ENCODE data around the gene CRYL1. TPM values are rescaled to one million over a fixed set of nuclear protein-coding genes. Genes with fewer than 3 reads are reported as not detected.

Gene CRYL1
- polyA plus RNA-seq, 1 donor from 2014 or later, result 10.6 TPM

- no peaks in the 10 kb centered on the region for H3K36me3 ChIP-seq (ENCODE audit: insufficient read depth, low read length)
- no peaks in the 10 kb centered on the region for H4K20me1 ChIP-seq (ENCODE audit: insufficient read depth)
- H3F3A ChIP-seq (ENCODE audit: insufficient read depth, low read length, poor library complexity, severe bottlenecking), result no peaks in the 10 kb centered on the region
- no peak for TF ChIP-seq POLR2AphosphoS5 (IDR thresholded peaks at IDR 0.05)
- TF ChIP-seq TAF1 (IDR thresholded peaks at IDR 0.05; ENCODE audit: low read depth), result no peak
- TF ChIP-seq MXI1 (conservative IDR thresholded peaks at IDR 0.05; ENCODE audit: poor library complexity, severe bottlenecking), result no peak
- TF ChIP-seq EP300 (conservative IDR thresholded peaks at IDR 0.05; ENCODE audit: poor library complexity, severe bottlenecking), result no peak
- no peak for TF ChIP-seq RAD21 (conservative IDR thresholded peaks at IDR 0.05)
- TF ChIP-seq SMC3 (conservative IDR thresholded peaks at IDR 0.05; ENCODE audit: poor library complexity), result no peak
- no peak for TF ChIP-seq REST (IDR thresholded peaks at IDR 0.05; ENCODE audit: borderline replicate concordance)
- no peak for TF ChIP-seq CTCF (IDR thresholded peaks at IDR 0.05; ENCODE audit: poor library complexity, severe bottlenecking)
- TF ChIP-seq EZH2 (IDR thresholded peaks at IDR 0.05; ENCODE audit: borderline replicate concordance, insufficient read depth, low read length, poor library complexity, severe bottlenecking), result no peak
- no peak overlapping the region for H2AFZ ChIP-seq (ENCODE audit: low read depth, low read length)
- H3K9me3 ChIP-seq (ENCODE audit: low read length), result no peaks in the 10 kb centered on the region
- no peak overlapping the region for H3K27ac ChIP-seq (ENCODE audit: low read length)
- no peaks in the 10 kb centered on the region for H3K9me2 ChIP-seq (ENCODE audit: insufficient read depth, low read length)
- no peak overlapping the region for H3K4me3 ChIP-seq (ENCODE audit: low read length)
- H3K79me2 ChIP-seq (replicated peaks; ENCODE audit: insufficient read depth, low read length), result no peaks in the 10 kb centered on the region
- no peak overlapping the region for H3K9ac ChIP-seq (ENCODE audit: low read length)
- no peak overlapping the region for H3K4me2 ChIP-seq (ENCODE audit: low read length)
- no peaks in the 10 kb centered on the region for H3K27me3 ChIP-seq (ENCODE audit: insufficient read depth, low read depth, low read length)
Observed at GRCh38 chr13:20461481-20461859, 64.2 kb downstream of the CRYL1 start.

GRCh38 chr13:20460761-20461160 lies 64.9 kb downstream of the CRYL1 start:
- Histone ChIP-seq H3K36me3 (ENCODE audit: insufficient read depth, low read length) (no peaks in the 10 kb centered on the region), H3K9ac (ENCODE audit: low read length) (no peak overlapping the region), H3F3A (ENCODE audit: insufficient read depth, low read length, poor library complexity, severe bottlenecking) (no peaks in the 10 kb centered on the region), H4K20me1 (ENCODE audit: insufficient read depth) (no peaks in the 10 kb centered on the region), H3K4me2 (ENCODE audit: low read length) (no peak overlapping the region), H3K27ac (ENCODE audit: low read length) (no peak overlapping the region), H3K9me3 (ENCODE audit: low read length) (no peaks in the 10 kb centered on the region), H3K27me3 (ENCODE audit: insufficient read depth, low read depth, low read length) (no peaks in the 10 kb centered on the region), H2AFZ (ENCODE audit: low read depth, low read length) (no peak overlapping the region), H3K4me3 (ENCODE audit: low read length) (no peak overlapping the region), H3K9me2 (ENCODE audit: insufficient read depth, low read length) (no peaks in the 10 kb centered on the region), H3K79me2 (replicated peaks; ENCODE audit: insufficient read depth, low read length) (no peaks in the 10 kb centered on the region)
- TF ChIP-seq TAF1 (IDR thresholded peaks at IDR 0.05; ENCODE audit: low read depth) (no peak), SMC3 (conservative IDR thresholded peaks at IDR 0.05; ENCODE audit: poor library complexity) (no peak), CTCF (IDR thresholded peaks at IDR 0.05; ENCODE audit: poor library complexity, severe bottlenecking) (no peak), EZH2 (IDR thresholded peaks at IDR 0.05; ENCODE audit: borderline replicate concordance, insufficient read depth, low read length, poor library complexity, severe bottlenecking) (no peak), MXI1 (conservative IDR thresholded peaks at IDR 0.05; ENCODE audit: poor library complexity, severe bottlenecking) (no peak), EP300 (conservative IDR thresholded peaks at IDR 0.05; ENCODE audit: poor library complexity, severe bottlenecking) (no peak), RAD21 (conservative IDR thresholded peaks at IDR 0.05) (no peak), POLR2AphosphoS5 (IDR thresholded peaks at IDR 0.05) (no peak), REST (IDR thresholded peaks at IDR 0.05; ENCODE audit: borderline replicate concordance) (no peak)

All from neural cell (in vitro differentiated cells).